ENCODE data around the gene FGD5. TPM values are rescaled to one million over a fixed set of nuclear protein-coding genes. Genes with fewer than 3 reads are reported as not detected.

Gene FGD5
- total and polyA plus RNA-seq, 2 donors (not counting 1 experiment from before 2014, with no cell fraction given), result not detected

- H3K27me3 ChIP-seq (replicated peaks in 1 of 4; ENCODE audit: control extremely low read depth in 1 of 4, control insufficient read depth in 3 of 4, insufficient read depth in 4 of 4, low read length in 3 of 4), result peaks cover 0 to 6% (median 0%) of the 10 kb centered on the region in 4 experiments
- H3K4me3 ChIP-seq (ENCODE audit: control extremely low read depth in 1 of 5, extremely low read depth in 1 of 5, insufficient read depth in 1 of 5, low read depth in 2 of 5, low read length in 4 of 5), result no peak overlapping the region
- no peaks in the 10 kb centered on the region for H3K36me3 ChIP-seq (replicated peaks in 1 of 2; ENCODE audit: control extremely low read depth in 1 of 2, control insufficient read depth in 1 of 2, extremely low read depth in 1 of 2, insufficient read depth in 2 of 2, low read length in 1 of 2)
- no peaks in the 10 kb centered on the region for H3K4me1 ChIP-seq (ENCODE audit: control insufficient read depth in 2 of 2, insufficient read depth in 2 of 2, low read length in 2 of 2)
- no peak overlapping the region for H3K4me2 ChIP-seq (replicated peaks; ENCODE audit: low read depth, low read length, poor library complexity, severe bottlenecking)
- peaks cover 27% of the 10 kb centered on the region for H3K27me3 Mint-ChIP-seq
- no peak for TF ChIP-seq EZH2 (IDR thresholded peaks at IDR 0.05; ENCODE audit: borderline replicate concordance, insufficient read depth, low read depth, low read length, poor library complexity, severe bottlenecking)
- TF ChIP-seq, protein P1, sequence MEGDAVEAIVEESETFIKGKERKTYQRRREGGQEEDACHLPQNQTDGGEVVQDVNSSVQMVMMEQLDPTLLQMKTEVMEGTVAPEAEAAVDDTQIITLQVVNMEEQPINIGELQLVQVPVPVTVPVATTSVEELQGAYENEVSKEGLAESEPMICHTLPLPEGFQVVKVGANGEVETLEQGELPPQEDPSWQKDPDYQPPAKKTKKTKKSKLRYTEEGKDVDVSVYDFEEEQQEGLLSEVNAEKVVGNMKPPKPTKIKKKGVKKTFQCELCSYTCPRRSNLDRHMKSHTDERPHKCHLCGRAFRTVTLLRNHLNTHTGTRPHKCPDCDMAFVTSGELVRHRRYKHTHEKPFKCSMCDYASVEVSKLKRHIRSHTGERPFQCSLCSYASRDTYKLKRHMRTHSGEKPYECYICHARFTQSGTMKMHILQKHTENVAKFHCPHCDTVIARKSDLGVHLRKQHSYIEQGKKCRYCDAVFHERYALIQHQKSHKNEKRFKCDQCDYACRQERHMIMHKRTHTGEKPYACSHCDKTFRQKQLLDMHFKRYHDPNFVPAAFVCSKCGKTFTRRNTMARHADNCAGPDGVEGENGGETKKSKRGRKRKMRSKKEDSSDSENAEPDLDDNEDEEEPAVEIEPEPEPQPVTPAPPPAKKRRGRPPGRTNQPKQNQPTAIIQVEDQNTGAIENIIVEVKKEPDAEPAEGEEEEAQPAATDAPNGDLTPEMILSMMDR (IDR thresholded peaks at IDR 0.05), result no peak
- WGBS (ENCODE audit: insufficient coverage), result no CpG with 5 or more reads among the region's 4 CpGs
- no peak overlapping the region for H3K27ac ChIP-seq (ENCODE audit: low read length in 2 of 2)
- no peak overlapping the region for H3K9ac ChIP-seq (ENCODE audit: low read length)
- ATAC-seq (ENCODE audit: low read depth) (no peak), DNase-seq (no peak)
- H3K9me3 Mint-ChIP-seq (ENCODE audit: insufficient read depth), result no peaks in the 10 kb centered on the region
- H3K27ac Mint-ChIP-seq, result no peak overlapping the region
- intact Hi-C loops (cut with micrococcal nuclease), result no loop called here
- no peaks in the 10 kb centered on the region for H3K4me1 Mint-ChIP-seq
- no peak overlapping the region for H2AFZ ChIP-seq (ENCODE audit: insufficient read depth, low read depth, low read length, poor library complexity, severe bottlenecking)
- ChIA-PET POLR2A (no interaction called here), CTCF (no interaction called here)
- no peaks in the 10 kb centered on the region for H3K79me2 ChIP-seq (ENCODE audit: control insufficient read depth, insufficient read depth, low read length)
- H3K9me3 ChIP-seq (ENCODE audit: control extremely low read depth in 1 of 3, control insufficient read depth in 2 of 3, insufficient read depth in 1 of 3, low read length in 2 of 3), result no peaks in the 10 kb centered on the region
- H4K20me1 ChIP-seq (ENCODE audit: control insufficient read depth, insufficient read depth, low read length, poor library complexity, severe bottlenecking), result no peaks in the 10 kb centered on the region
- H3K4me3 Mint-ChIP-seq, result no peak overlapping the region
These were observed 19.6 kb upstream of the FGD5 start for GRCh38 chr3:14799146-14799545.

- H3K27me3 ChIP-seq (replicated peaks in 1 of 4; ENCODE audit: control extremely low read depth in 1 of 4, control insufficient read depth in 3 of 4, insufficient read depth in 4 of 4, low read length in 3 of 4), result peaks cover 0 to 13% (median 0%) of the 10 kb centered on the region in 4 experiments
- no peaks in the 10 kb centered on the region for H3K9me3 ChIP-seq (ENCODE audit: control extremely low read depth in 1 of 3, control insufficient read depth in 2 of 3, insufficient read depth in 1 of 3, low read length in 2 of 3)
- Mint-ChIP-seq H3K4me3 (no peak overlapping the region), H3K4me1 (no peaks in the 10 kb centered on the region), H3K27me3 (peaks cover 35% of the 10 kb centered on the region), H3K9me3 (ENCODE audit: insufficient read depth) (no peaks in the 10 kb centered on the region), H3K27ac (no peak overlapping the region)
- H2AFZ ChIP-seq (ENCODE audit: insufficient read depth, low read depth, low read length, poor library complexity, severe bottlenecking), result no peak overlapping the region
- ATAC-seq (ENCODE audit: low read depth), result no peak
- no peak overlapping the region for H3K4me2 ChIP-seq (replicated peaks; ENCODE audit: low read depth, low read length, poor library complexity, severe bottlenecking)
- no peak for DNase-seq
- CTCF ChIA-PET, result no interaction called here
- 98% methylated on average over 8 of the region's 9 CpGs for WGBS (ENCODE audit: insufficient coverage)
- POLR2A ChIA-PET, result no interaction called here
- no peaks in the 10 kb centered on the region for H3K4me1 ChIP-seq (ENCODE audit: control insufficient read depth in 2 of 2, insufficient read depth in 2 of 2, low read length in 2 of 2)
- no peak overlapping the region for H3K9ac ChIP-seq (ENCODE audit: low read length)
- no peak for TF ChIP-seq EZH2 (IDR thresholded peaks at IDR 0.05; ENCODE audit: borderline replicate concordance, insufficient read depth, low read depth, low read length, poor library complexity, severe bottlenecking)
- TF ChIP-seq, protein P1 (IDR thresholded peaks at IDR 0.05), result no peak
- no peaks in the 10 kb centered on the region for H3K79me2 ChIP-seq (ENCODE audit: control insufficient read depth, insufficient read depth, low read length)
- H4K20me1 ChIP-seq (ENCODE audit: control insufficient read depth, insufficient read depth, low read length, poor library complexity, severe bottlenecking), result no peaks in the 10 kb centered on the region
- H3K27ac ChIP-seq (ENCODE audit: low read length in 2 of 2), result no peak overlapping the region
- H3K4me3 ChIP-seq (ENCODE audit: control extremely low read depth in 1 of 5, extremely low read depth in 1 of 5, insufficient read depth in 1 of 5, low read depth in 2 of 5, low read length in 4 of 5), result no peak overlapping the region
- H3K36me3 ChIP-seq (replicated peaks in 1 of 2; ENCODE audit: control extremely low read depth in 1 of 2, control insufficient read depth in 1 of 2, extremely low read depth in 1 of 2, insufficient read depth in 2 of 2, low read length in 1 of 2), result no peaks in the 10 kb centered on the region
- intact Hi-C loops (cut with micrococcal nuclease), result no loop called here
These were observed 17.7 kb upstream of the FGD5 start for GRCh38 chr3:14801031-14801430.
